HG03139 (cell line): ENCODE results near the gene CREB3L1.

ENCODE experiments used
- ATAC-seq: cut with Tn5 transposase; IDR thresholded peaks from one replicate; pipeline ENCODE4 v1.9.1; 2021; ENCODE audit not compliant: unreplicated experiment

Gene CREB3L1

DNA sequence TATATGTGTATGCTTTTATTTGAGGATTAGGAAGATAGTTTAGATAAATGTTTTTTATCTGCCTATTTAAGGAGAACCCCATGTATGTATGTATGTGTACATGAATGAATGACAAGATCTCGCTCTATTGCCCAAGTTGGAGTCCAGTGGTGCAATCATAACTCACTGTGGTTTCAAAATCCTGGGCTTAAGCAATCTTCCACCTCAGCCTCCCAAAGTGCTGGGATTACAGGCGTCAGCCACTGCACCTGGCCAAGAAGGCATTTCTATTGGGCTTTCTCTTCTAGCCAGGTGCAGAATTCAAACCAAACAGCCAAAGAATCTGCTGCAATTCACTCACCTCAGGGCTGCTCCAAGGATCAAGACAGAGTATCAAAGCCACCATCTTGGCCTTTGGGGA is 44.3 kb downstream of the CREB3L1 start:
- ATAC-seq: no peak

DNA sequence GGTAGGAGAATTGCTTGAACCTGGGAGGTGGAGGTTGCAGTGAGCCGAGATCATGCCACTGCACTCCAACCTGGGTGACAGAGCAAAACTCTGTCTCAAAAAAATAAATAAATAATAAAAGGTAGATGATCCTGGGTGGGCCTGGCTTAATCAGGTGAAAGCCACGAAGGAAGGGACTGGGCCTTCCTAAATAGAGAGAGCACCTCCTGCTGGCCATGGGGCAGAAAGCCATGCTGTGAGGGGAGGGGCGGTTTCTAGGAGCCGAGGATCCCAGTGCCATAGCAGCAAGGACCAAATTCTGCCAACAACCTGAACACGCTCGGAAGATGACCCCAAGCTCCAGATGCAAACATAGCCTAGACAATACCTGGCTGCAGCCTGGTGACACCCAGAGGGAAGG is 45.3 kb downstream of the CREB3L1 start:
- ATAC-seq: no peak

- ATAC-seq: no peak
Measured at GRCh38 chr11:46326813-46327416, 49.5 kb downstream of the CREB3L1 start.

DNA sequence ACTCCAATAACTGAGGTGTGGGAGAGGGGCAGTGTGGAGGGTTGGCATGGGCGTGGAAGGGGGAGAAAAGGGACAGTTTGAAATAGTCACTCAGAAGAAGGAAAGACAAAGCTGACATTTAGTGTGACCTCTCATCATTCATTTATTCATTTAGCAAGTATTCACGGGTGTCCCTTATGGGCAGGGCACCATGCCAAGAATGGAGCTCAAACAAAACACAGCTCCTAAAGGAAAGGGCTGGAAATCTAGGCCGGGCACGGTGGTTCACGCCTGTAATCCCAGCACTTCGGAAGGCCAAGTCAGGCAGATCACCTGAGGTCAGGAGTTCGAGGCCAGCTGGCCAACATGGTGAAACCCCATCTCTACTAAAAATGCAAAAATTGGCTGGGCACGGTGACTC is 50.4 kb downstream of the CREB3L1 start:
- ATAC-seq: no peak

DNA sequence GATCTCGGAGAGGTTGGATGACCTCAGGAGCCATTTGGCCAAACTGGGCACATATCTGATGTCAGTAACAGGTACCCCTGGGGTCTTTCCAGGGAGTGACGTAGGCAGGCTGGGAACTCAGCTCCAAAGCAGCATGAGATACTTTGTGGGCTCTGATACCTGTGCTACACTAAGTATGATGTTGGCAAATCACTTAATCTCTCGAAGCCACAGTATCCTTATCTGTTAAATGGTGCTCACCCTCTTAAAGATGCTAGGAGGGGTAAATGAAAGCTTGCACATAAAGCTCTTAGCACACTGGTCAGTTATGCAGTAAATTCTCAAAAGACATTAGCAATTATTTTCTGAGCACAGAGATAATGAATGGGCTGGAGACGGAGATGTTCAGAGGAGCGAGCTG is 52.7 kb downstream of the CREB3L1 start:
- ATAC-seq: no peak

DNA sequence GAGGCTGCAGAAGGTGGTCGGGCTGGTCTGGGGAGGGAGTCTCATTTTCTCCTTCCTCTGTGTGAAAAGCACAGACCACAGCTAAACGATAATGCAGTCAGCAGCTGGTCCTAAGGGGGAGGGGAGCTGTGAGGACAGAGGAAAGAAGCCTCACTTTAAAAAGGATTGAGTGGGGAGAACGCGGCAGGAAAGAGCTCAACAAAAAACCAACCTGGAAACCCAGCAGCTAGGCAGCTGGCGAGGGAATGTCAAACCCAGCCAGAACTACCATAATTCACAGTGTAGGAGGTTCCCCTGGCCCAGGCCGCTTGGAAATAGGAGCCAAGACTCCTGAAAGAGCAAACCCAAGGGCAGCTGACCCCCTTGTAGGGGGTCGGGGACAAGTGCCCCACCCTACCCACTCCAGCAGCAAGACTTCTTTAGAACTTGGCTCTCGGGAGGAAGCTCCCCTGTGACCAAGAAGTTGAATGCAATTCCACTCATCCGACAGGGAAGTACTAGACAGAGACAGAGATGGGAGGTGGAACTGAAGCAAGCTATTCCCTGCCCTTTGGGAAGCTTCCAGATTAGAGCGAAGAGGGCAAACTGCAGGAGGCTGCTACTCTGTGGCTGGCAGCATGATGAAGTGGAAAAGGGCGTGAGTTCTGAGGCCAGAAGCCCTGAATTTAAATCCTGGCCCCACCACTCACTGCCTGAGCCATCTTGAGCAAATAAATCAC is 53.3 kb downstream of the CREB3L1 start:
- ATAC-seq: no peak

GRCh38 chr11:46331282-46331984 is 54.0 kb downstream of the CREB3L1 start:
- ATAC-seq: no peak

- no peak for ATAC-seq
Measured at GRCh38 chr11:46332093-46332567, 54.7 kb downstream of the CREB3L1 start.

DNA sequence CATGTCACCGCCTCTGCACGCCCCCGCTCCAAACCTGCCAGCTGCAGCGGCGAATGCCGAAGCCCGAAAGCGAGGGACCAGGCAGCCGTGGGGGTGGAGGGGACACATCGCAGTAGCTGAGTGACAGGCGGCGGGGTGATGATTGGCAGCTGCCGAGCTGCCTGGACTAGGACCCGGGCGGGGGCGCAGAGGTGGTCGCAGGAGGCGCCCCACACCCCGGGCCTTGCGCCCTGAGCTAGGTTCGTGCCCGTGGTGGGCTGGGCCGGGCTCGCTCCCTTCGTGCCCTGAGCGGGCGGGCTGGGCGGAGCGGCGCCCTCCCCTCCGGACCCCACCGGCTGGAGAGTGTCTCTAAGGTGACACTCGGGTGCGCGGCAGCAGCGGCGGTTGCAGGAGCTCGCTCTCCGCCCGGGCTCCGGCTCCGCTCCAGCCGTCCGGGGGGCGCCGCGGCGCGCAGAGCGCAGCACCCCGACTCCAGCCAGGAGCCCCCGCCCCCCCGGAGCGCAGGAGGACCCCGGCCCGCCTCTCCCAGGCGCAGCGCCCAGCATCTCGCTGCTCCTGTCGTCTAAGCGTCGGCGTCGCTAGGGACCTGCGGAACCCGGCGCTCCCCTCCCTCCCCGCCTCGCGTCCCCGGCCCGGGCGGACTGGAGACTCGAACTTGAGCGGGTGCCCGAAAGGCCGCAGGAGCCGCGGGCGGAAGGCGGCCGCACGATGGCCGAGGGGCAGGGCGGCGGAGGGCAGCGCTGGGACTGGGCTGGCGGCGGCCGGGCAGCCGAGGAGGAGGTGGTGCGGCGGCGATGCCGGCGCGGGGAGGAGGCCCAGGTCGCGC is 55.3 kb downstream of the CREB3L1 start:
- ATAC-seq: no peak

- ATAC-seq: no peak
Measured at GRCh38 chr11:46333394-46333947, 56.0 kb downstream of the CREB3L1 start.

DNA sequence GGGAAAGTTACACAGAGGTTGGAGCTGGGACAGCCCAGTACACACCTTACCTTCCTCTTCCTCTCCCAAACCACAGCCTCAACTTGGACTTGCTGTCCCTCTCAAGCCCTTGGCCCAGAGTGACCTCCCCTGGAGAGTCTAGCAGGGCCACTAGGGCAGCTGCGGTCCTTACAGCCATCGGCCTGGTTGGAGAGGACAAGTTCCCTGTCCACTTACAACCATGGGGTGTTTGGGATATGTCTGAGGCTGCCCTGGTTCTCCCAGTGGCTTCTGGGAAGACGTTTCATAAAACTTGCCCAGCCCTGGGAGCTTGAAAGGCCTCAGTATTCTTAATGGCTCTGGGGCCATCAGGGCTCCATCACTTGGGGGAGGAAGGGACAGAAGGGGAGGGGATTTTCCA is 56.7 kb downstream of the CREB3L1 start:
- ATAC-seq: no peak

GRCh38 chr11:46335271-46335670 is 57.8 kb downstream of the CREB3L1 start:
- no peak for ATAC-seq

- ATAC-seq: no peak
Measured at GRCh38 chr11:46335890-46336562, 58.6 kb downstream of the CREB3L1 start.

DNA sequence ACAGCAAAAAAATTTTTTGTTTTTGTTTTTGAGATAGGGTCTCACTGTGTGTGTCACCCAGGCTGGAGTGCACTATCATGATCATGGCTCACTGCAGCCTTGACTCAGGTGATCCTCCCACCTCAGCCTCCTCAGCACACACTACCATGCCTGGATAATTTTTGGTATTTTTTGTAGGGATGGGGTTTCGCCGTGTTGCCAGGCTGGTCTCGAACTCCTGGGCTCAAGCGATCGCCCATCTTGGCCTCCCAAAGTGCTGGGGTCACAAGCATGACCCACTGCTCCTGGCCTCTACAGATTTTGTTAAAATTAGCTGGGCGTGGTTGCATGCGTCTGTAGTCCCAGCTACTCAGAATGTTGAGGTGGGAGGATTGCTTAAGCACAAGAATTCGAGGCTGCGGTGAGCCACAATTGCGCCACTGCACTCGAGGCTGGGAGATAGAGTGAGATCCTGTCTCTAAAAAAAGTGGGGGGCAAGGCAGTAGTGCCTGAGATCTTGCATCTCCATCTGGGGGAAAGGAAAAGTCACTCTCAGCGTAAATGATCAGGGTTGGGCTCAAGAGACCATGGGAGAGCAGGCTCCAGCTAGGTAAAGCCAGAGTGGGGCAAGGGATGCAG is 59.2 kb downstream of the CREB3L1 start:
- no peak for ATAC-seq

DNA sequence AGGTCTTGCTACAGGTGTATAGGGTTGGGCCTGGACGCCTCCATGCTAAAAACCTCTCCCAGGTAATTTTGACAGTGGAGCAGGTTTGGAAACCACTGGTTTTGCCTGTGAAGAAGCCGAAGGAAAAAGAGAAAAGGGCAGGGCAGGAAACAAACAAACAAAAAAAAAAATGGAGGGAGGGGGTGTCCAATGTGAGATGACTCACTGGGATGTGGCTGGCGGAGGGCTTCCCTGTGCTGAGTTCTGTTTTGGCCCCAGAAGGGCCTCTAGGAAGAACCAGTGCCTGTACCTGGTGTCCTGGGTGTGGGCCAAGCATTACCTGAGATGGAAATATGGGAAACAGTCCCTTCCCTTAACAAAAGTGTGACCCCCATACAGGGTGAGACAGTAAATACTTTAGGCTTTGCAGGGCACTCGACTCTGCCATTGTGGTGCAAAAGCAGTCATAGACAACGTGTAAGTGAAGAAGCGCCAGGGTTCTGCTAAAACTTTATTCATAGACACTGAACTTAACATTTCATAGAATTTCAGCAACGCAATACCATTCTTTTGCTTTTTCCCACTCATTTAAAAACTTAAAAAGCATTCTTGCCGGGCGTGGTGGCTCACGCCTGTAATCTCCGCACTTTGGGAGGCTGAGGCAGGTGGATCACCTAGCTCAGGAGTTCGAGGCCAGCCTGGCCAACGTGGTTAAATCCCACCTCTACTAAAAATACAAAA is 60.3 kb downstream of the CREB3L1 start:
- no peak for ATAC-seq

- no peak for ATAC-seq
Measured at GRCh38 chr11:46338636-46338987, 61.1 kb downstream of the CREB3L1 start.

DNA sequence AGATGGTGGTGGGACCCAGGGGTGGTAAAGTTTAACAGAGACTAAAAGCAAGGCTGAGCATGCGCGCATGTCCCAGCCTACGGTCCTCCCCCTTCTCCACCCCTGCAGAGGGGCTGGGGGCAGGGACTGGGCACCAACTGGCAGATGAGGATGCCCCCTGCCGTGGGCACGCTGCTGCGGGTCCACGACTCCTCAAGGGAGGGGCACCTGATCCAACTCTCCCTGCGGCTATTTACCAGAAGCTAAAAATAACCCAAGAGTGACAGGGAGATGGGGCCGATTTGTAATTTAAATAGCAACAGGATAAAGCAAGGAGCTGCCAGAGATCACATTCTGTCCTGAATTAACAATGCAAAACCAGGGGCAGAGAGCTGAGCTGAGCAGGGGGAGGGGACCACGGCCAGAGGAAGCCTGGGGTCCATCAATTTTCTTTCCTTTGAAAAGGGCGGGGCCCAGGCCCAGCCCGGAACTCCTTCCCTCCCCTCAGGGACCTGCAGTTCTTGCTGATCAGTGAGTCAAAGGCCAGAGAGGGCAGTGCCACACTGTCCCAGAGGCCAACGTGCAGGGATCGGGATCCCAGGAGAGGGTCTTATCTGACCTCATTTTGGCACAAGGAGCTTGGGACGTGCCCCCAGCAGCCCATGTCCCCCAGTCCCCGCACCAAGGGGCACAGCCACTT is 61.7 kb downstream of the CREB3L1 start:
- ATAC-seq: no peak

DNA sequence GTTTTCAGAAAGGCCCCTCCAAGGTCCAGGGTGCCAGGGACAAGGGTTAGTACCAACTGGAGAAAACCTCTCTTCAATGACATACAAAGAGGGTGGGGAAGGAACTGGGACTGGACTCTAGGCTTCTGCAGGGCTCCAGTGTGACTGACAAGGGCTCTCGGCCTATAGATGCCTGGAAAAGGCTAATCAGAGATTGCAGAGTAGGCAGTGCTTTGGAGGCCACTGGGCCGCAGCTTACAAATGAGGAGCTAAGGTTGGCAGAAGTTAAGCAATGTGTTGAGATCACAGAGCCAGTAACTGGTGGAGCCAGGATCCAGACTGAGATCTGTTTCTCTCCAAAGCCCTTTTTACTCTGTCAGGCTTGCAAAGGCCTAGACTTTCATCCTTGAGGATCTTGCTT is 62.4 kb downstream of the CREB3L1 start:
- ATAC-seq: no peak

GRCh38 chr11:46341454-46341853 is 64.0 kb downstream of the CREB3L1 start:
- ATAC-seq: no peak
